Loucy (cell line): ENCODE results near the gene CENPN.

Experiments used
- EZH2phosphoT487 ChIP-seq: fragments of 200-600 bp; IDR thresholded peaks from 2 replicates; pipeline ENCODE4 v1.6.1; 2018; ENCODE audit warnings: antibody characterized with exemption, mild to moderate bottlenecking, moderate library complexity, borderline replicate concordance
- TF ChIP-seq, protein P1 (sequence below): fragments of 200-600 bp; sonication (generic); conservative IDR thresholded peaks from 2 replicates; pipeline ENCODE4 v1.5.1; 2014; ENCODE audit warnings: mild to moderate bottlenecking, antibody characterized with exemption, low read length

- TF ChIP-seq, protein P1, sequence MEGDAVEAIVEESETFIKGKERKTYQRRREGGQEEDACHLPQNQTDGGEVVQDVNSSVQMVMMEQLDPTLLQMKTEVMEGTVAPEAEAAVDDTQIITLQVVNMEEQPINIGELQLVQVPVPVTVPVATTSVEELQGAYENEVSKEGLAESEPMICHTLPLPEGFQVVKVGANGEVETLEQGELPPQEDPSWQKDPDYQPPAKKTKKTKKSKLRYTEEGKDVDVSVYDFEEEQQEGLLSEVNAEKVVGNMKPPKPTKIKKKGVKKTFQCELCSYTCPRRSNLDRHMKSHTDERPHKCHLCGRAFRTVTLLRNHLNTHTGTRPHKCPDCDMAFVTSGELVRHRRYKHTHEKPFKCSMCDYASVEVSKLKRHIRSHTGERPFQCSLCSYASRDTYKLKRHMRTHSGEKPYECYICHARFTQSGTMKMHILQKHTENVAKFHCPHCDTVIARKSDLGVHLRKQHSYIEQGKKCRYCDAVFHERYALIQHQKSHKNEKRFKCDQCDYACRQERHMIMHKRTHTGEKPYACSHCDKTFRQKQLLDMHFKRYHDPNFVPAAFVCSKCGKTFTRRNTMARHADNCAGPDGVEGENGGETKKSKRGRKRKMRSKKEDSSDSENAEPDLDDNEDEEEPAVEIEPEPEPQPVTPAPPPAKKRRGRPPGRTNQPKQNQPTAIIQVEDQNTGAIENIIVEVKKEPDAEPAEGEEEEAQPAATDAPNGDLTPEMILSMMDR: no peak
- no peak for TF ChIP-seq EZH2phosphoT487
These were observed 18.3 kb upstream of the CENPN start for GRCh38 chr16:80988756-80989155.
